Activated CD4-positive, CD25-positive, alpha-beta regulatory T cell treated with anti-CD3 and anti-CD28 coated beads, Interleukin-2, amount 50 U/mL, for 16 hours (primary cell): ENCODE measurements around the gene IL4I1.
A peak's percentile ranks its signal among the peaks of the same experiment; 100 is the strongest.
"Not testable (repeated sequence)": the region's sequence is repeated elsewhere in the genome, so short reads cannot be mapped to it uniquely, and the experiment has no call there.

Experiments used
- DNase-seq: peaks from one replicate; pipeline ENCODE4 v3.0.0-alpha.2; 2020; ENCODE audit warnings: low read depth, low spot score

IL4I1 gene

GRCh38 chr19:49896863-49897621 is at the start of gene IL4I1:
Gene IL4I1, minus strand, starts transcription at chr19:49896887. Its CDS starts 727 bp downstream, at chr19:49896160.
- DNase-seq, result peak; percentile 38

GRCh38 chr19:49946415-49946814 is 49.7 kb upstream of the IL4I1 start:
- DNase-seq, result no peak

- DNase-seq, result not testable (repeated sequence)
Measured at GRCh38 chr19:49944567-49944966, 47.9 kb upstream of the IL4I1 start.

- no peak for DNase-seq
Measured at GRCh38 chr19:49940482-49940791, 43.8 kb upstream of the IL4I1 start.

GRCh38 chr19:49939721-49940481 is 43.2 kb upstream of the IL4I1 start:
- no peak for DNase-seq

GRCh38 chr19:49938662-49939061 is 42.0 kb upstream of the IL4I1 start:
- DNase-seq, result no peak

GRCh38 chr19:49937750-49938381 is 41.2 kb upstream of the IL4I1 start:
- DNase-seq, result peak; percentile 62

GRCh38 chr19:49936549-49936948 is 39.9 kb upstream of the IL4I1 start:
- no peak for DNase-seq

GRCh38 chr19:49933643-49934042 is 37.0 kb upstream of the IL4I1 start:
- DNase-seq, result no peak

- no peak for DNase-seq
Measured at GRCh38 chr19:49932731-49933131, 36.0 kb upstream of the IL4I1 start.

GRCh38 chr19:49932041-49932451 is 35.4 kb upstream of the IL4I1 start:
- DNase-seq, result no peak

- DNase-seq, result no peak
Measured at GRCh38 chr19:49931293-49932040, 34.8 kb upstream of the IL4I1 start.

- no peak for DNase-seq
Measured at GRCh38 chr19:49930483-49931011, 33.9 kb upstream of the IL4I1 start.

GRCh38 chr19:49929611-49930482 is 33.2 kb upstream of the IL4I1 start:
- peak; percentile 82 for DNase-seq

- DNase-seq, result peak; percentile 89
Measured at GRCh38 chr19:49929121-49929610, 32.5 kb upstream of the IL4I1 start, which contains the start of the genes ATF5 and NUP62. Gene ATF5, plus strand, starts transcription at chr19:49929205. Its CDS starts 1,646 bp downstream, at chr19:49930851. Gene NUP62, minus strand, starts transcription at chr19:49929504. Its CDS starts 19,697 bp downstream, at chr19:49909807.

- no peak for DNase-seq
Measured at GRCh38 chr19:49927526-49928264, 31.0 kb upstream of the IL4I1 start.

- DNase-seq, result no peak
Measured at GRCh38 chr19:49926515-49926914, 29.8 kb upstream of the IL4I1 start.

- no peak for DNase-seq
Measured at GRCh38 chr19:49925486-49925885, 28.8 kb upstream of the IL4I1 start.

GRCh38 chr19:49924881-49925210 is 28.2 kb upstream of the IL4I1 start:
- DNase-seq, result not testable (repeated sequence)
